Breast epithelium (tissue), 3 donors: ENCODE data around the gene PSME3.

Experiments
- CTCF ChIP-seq, 3 donors: fragments of 450-650 bp; IDR thresholded peaks; one replicate each; pipeline ENCODE4 v1.5.1; 2016 to 2017; ENCODE audit warnings: antibody characterized with exemption in 3 of 3, mild to moderate bottlenecking in 3 of 3, moderate library complexity in 3 of 3
- POLR2A ChIP-seq: fragments of 450-650 bp; IDR thresholded peaks from one replicate; pipeline ENCODE4 v1.6.1; 2016; ENCODE audit warnings: antibody characterized with exemption, mild to moderate bottlenecking, moderate library complexity
- POLR2AphosphoS5 ChIP-seq, 3 donors: sonication (generic); formaldehyde crosslinking; IDR thresholded peaks; one replicate each; pipeline ENCODE4 v1.6.1; 2017; ENCODE audit warnings: antibody characterized with exemption in 3 of 3

DNA sequence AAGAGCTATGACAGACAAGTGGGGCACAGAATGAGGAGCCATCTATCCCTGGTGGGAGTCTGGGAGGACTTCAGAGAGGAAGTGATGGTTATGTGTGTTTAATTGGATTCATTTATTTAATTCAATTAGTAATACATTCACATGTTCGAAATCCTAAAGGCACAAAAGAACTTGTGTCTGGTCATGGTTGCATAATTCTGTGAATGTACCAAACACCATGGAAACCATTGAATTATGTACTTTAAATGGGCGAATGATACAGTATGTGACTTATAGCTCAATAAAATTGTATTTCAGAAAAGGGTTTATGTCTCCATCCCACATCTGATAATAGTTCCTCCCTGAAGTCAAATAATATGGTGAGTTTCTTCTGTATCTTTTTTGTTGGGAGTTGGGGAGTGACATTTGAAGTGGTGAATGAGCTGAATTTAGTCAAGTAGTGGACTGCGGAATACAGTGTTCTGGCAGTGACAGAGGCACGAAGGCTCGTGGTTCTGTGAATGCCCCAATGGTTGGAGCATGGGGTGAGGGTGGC lies 47.6 kb downstream of the PSME3 start:
- no peak for TF ChIP-seq CTCF (IDR thresholded peaks at IDR 0.05)
- TF ChIP-seq POLR2A, result no peak
- no peak for TF ChIP-seq POLR2AphosphoS5 (IDR thresholded peaks at IDR 0.05)
